K562 (cell line): Measurements from ENCODE around the gene POC5. TPM values are rescaled to one million over a fixed set of nuclear protein-coding genes. Genes with fewer than 3 reads are reported as not detected.
A peak's percentile ranks its signal among the peaks of the same experiment; 100 is the strongest.

Experiments used
- CBFB ChIP-seq: sonication (generic); formaldehyde crosslinking; IDR thresholded peaks from 2 replicates; pipeline ENCODE4 v1.4.0; 2020; ENCODE audit warnings: mild to moderate bottlenecking, missing genetic modification reagents
- ETV5 ChIP-seq: sonication (generic); formaldehyde crosslinking; IDR thresholded peaks from 2 replicates; pipeline ENCODE4 v1.4.0; 2020; ENCODE audit warnings: low read depth, mild to moderate bottlenecking, missing genetic modification reagents
- FOXK2 ChIP-seq, 2 experiments: fragments of 450-650 bp; IDR thresholded peaks in 1 of 2; conservative IDR thresholded peaks in 1 of 2; 2 replicates each; pipeline ENCODE4 v1.6.1; 2016; ENCODE audit warnings: low read depth in 2 of 2, mild to moderate bottlenecking in 1 of 2
- KHSRP ChIP-seq: fragments of 450-650 bp; IDR thresholded peaks from 2 replicates; pipeline ENCODE4 v1.6.1; 2017
- L3MBTL2 ChIP-seq: fragments of 450-650 bp; IDR thresholded peaks from 2 replicates; pipeline ENCODE4 v1.6.1; 2016; ENCODE audit warnings: mild to moderate bottlenecking, moderate library complexity
- NR1H2 ChIP-seq: sonication (generic); formaldehyde crosslinking; IDR thresholded peaks from 2 replicates; pipeline ENCODE4 v1.4.0; 2020; ENCODE audit warnings: mild to moderate bottlenecking, missing genetic modification reagents
- PBX2 ChIP-seq, 2 experiments: IDR thresholded peaks in 1 of 2; conservative IDR thresholded peaks in 1 of 2; 2 replicates each; pipeline ENCODE4 v1.6.1; 2016; ENCODE audit warnings: low read depth in 2 of 2, mild to moderate bottlenecking in 1 of 2, missing compliant biosample characterization in 1 of 2, missing genetic modification characterization in 1 of 2, moderate library complexity in 1 of 2
- PREB ChIP-seq: sonication (generic); formaldehyde crosslinking; IDR thresholded peaks from 2 replicates; pipeline ENCODE4 v1.8.1; 2023; ENCODE audit warnings: mild to moderate bottlenecking, missing genetic modification reagents
- SAFB ChIP-seq: fragments of 200-400 bp; formaldehyde crosslinking; IDR thresholded peaks from 2 replicates; pipeline ENCODE4 v1.6.1; 2017; ENCODE audit warnings: low read depth, low read length, borderline replicate concordance
- TAL1 ChIP-seq: fragments of 450-650 bp; IDR thresholded peaks from 2 replicates; pipeline ENCODE4 v1.6.1; 2016; ENCODE audit warnings: mild to moderate bottlenecking
- TFAM ChIP-seq: fragments of 250-450 bp; sonication (Bioruptor Pico); conservative IDR thresholded peaks from 2 replicates; pipeline ENCODE4 v1.5.0; 2021; ENCODE audit warnings: mild to moderate bottlenecking, moderate library complexity
- ZBTB2 ChIP-seq: fragments of 450-650 bp; IDR thresholded peaks from 2 replicates; pipeline ENCODE4 v1.6.1; 2016; ENCODE audit warnings: antibody characterized with exemption
- ZBTB7A ChIP-seq: IDR thresholded peaks from 2 replicates; pipeline ENCODE4 v1.6.1; 2011; ENCODE audit warnings: low read depth, mild to moderate bottlenecking, low read length, moderate library complexity, borderline replicate concordance; ENCODE audit not compliant: control insufficient read depth
- ZNF707 ChIP-seq: fragments of 250-450 bp; sonication (Bioruptor Pico); conservative IDR thresholded peaks from 2 replicates; pipeline ENCODE4 v1.8.0; 2022; ENCODE audit warnings: inconsistent platforms, mild to moderate bottlenecking, moderate library complexity
- polyA plus RNA-seq, 8 experiments: library from polyadenylated mRNA; depleted of rRNA in 4 of 8; stranded (reverse) in 5 of 8; unstranded in 3 of 8; fragments of >200 nt; fragmentation: Nextera tagmentation in 2 of 8; fragmentation: Illumina TruSeq in 1 of 8; extraction: Ambion mirVana in 2 of 8; extraction: Trizol in 1 of 8; gene quantifications; 2 replicates each; pipeline versions ENCODE4 v1.2.1 to v1.2.3, GENCODE V29; 2011 to 2014; ENCODE audit warnings: inconsistent platforms in 1 of 8, missing spikeins in 1 of 8
- total RNA-seq, 7 experiments: library from RNA; depleted of rRNA in 6 of 7; stranded (reverse); fragments of >200 nt in 6 of 7; fragmentation: Illumina TruSeq in 2 of 7; extraction: Trizol in 2 of 7; gene quantifications; 2 replicates each; pipeline versions ENCODE4 v1.2.1 to v1.2.3, GENCODE V29; 2011 to 2021; ENCODE audit warnings: low replicate concordance in 1 of 7
- TF ChIP-seq, protein P1 (sequence below): sonication (generic); formaldehyde crosslinking; IDR thresholded peaks from 2 replicates; pipeline ENCODE4 v1.8.1; 2022; ENCODE audit warnings: missing genetic modification reagents

POC5 gene
- total and polyA plus RNA-seq, 9 of the 15 experiments (the other 6 are each of a cell fraction or from before 2014, with no cell fraction given): 14.5 to 38.2 (median 27.0) TPM

GRCh38 chr5:75668977-75669689 is 48.1 kb downstream of the POC5 start (continued):
- TF ChIP-seq PREB (no peak), CBFB (CRISPR knock-in tag) (no peak), TFAM (CRISPR knock-in tag) (no peak), ZNF707 (CRISPR knock-in tag) (no peak), ZBTB7A (peak; percentile 56; the same call in 1 of the 2 replicates), SAFB (no peak), NR1H2 (CRISPR knock-in tag) (no peak), L3MBTL2 (0 out of 2 replicates have a peak, but pooled peaks have one; percentile 46), ETV5 (CRISPR knock-in tag) (peak; percentile 76), TAL1 (peak; percentile 35; the same call in 1 of the 2 replicates), KHSRP (no peak), PBX2 (CRISPR knock-in tag; IDR thresholded peaks at IDR 0.05; ENCODE audit: low read depth) (no peak), PBX2 (tag; conservative IDR thresholded peaks at IDR 0.05; ENCODE audit: low read depth) (no peak), ZBTB2 (no peak), FOXK2 (conservative IDR thresholded peaks at IDR 0.05 in 1 of 2, IDR thresholded peaks at IDR 0.05 in 1 of 2; ENCODE audit: low read depth in 2 of 2) (peak; percentile 21 to 46; a peak in 2 of 4 replicates)
- TF ChIP-seq, protein P1, sequence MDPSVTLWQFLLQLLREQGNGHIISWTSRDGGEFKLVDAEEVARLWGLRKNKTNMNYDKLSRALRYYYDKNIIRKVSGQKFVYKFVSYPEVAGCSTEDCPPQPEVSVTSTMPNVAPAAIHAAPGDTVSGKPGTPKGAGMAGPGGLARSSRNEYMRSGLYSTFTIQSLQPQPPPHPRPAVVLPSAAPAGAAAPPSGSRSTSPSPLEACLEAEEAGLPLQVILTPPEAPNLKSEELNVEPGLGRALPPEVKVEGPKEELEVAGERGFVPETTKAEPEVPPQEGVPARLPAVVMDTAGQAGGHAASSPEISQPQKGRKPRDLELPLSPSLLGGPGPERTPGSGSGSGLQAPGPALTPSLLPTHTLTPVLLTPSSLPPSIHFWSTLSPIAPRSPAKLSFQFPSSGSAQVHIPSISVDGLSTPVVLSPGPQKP (CRISPR knock-in tag): no peak
